K562 (cell line): ENCODE measurements around the gene MYO10.

ENCODE experiments used
- CHD1 ChIP-seq: fragments of 200-600 bp; sonication (generic); IDR thresholded peaks from one replicate; pipeline ENCODE4 v1.6.1; 2012; ENCODE audit warnings: mild to moderate bottlenecking, moderate library complexity, low read length, inconsistent platforms
- PTTG1 ChIP-seq: fragments of 450-650 bp; IDR thresholded peaks from 2 replicates; pipeline ENCODE4 v1.6.1; 2016; ENCODE audit warnings: low read depth, mild to moderate bottlenecking, missing genetic modification characterization, missing compliant biosample characterization

DNA sequence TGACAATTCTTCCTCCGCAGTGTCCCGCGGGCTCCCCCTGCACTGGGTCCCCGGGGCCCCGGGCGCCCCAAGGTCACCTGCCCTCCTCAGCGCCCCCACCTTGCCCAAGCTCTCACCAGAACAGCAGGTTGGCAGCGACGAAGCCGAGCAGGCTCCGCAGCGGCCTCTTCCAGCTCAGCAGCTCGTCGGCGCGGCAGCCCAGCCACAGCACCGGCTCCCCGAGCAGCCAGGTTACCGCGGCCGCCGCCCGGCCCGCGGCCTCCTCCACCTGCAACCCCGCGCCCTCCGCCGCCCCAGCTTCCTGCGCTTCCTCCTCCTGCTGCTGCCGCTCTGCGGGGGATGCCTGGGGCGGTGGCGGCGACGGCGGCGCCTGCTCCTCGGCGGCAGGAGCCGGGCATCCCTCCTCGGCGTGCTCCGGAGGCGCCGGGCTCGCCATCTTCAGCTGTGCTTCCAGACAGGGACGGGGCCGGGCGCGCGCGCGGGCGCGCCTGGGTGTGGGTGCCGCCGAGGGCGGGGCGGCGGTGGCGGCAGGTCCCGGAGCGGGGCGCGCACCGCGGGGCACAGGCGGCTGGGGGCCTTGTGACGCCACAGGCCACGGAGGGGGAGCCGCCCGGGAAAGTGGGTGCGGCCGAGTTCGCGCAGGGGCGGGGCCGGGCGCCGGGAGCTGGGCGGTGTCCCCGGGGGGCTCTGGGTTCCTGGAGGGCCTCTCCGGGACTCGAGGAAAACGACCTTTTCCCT is 319.4 kb downstream of the MYO10 start, which contains the start of gene RETREG1:
- TF ChIP-seq CHD1 (no peak), PTTG1 (tag) (no peak)
